ENCODE results near the gene YEATS4.

YEATS4 gene

DNA sequence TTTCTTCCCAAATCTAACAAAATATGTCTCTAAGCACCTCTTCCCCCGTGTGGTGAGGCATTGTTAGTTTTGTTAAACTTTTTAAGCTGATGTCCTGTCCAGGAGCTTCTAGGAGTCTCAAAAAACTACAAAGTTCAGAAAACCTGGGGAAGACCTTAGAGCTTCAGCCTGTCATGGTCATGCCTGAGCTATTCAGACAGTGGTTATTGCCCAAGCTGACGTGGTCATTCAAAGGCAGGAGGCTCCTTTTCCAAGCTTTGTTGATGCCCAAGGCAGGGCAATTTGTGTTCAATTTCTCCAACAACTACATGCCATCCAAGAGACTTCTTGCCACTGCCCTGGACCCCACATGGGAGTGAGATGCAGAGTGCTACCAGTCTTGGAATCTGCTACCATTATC is 17.1 kb upstream of the YEATS4 start:
- DNase-seq (ENCODE audit: low spot score) = no peak

DNA sequence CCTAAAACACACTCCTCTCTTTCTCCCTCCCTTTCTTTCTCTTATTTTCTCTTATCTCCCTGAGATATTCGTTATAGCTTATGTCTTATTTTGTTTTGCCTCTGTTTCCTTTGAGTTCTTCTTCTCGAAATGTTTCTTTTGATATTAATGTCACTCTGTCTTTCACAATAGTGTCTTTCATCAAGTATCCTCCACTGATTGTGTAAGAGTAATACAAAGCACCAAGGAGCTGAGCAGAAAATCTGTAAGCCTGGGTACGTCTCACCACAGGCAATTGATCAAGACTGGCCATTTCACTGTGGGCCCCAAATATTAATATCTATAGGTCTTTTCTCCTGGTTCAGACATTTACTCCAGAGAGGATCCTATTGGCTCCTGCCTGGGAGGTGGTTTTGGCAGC is 16.2 kb upstream of the YEATS4 start:
- no peak for DNase-seq (ENCODE audit: low spot score)

DNA sequence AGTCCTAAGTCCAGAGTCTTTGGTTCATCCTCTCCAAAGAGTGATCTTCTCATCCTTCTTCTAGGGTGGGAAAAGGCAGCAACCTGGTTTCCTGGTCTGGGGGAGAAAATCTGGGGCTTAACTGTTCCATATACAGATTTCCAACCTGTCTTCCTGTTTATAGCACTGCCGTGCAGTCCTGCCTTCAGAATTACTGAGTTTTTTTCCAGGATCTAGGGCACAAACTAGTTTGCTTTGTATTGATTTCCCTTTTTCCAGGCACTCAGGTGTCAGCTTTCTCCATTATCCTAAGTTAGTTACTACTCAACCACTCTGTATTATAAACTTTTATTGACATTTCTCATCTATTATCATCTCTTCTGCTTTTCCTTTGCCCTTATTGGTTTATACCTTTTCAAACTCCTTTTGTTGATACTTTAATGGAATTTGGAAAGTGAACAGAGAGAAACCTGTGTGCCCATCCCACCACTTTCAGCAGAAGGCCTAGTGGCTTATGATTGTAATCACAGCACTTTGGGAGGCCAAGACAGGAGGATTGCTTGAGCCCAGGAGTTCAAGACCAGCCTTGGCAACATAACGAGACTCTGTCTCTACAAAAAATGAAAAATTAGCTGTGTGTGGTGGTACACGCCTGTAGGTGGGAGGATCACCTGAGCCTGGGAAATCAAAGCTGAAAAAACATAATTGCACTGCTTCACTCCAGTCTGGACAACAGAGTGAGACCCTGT is 15.5 kb upstream of the YEATS4 start:
- no peak for DNase-seq (ENCODE audit: low spot score)

DNA sequence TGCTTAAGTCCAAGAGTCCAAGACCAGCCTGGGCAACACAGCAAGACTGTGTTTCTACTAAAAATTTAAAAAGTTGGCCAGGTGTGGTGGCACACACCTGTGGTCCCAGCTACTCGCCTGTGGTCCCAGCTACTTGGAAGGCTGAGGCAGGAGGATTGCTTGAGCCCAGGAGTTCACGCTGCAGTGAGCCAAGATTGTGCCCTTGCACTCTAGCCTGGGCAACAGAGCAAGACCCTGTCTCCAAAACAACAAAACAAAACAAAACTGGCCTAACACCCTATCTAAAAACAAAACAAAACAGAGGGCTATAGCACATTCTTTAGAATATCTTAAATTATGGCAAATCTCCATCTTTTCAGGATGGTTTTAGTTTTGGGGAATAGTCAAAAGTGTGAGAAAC is 14.5 kb upstream of the YEATS4 start:
- no peak for DNase-seq (ENCODE audit: low spot score)

- DNase-seq (ENCODE audit: low spot score) = no peak
Measured at GRCh38 chr12:69345742-69346141, 13.8 kb upstream of the YEATS4 start.

DNA sequence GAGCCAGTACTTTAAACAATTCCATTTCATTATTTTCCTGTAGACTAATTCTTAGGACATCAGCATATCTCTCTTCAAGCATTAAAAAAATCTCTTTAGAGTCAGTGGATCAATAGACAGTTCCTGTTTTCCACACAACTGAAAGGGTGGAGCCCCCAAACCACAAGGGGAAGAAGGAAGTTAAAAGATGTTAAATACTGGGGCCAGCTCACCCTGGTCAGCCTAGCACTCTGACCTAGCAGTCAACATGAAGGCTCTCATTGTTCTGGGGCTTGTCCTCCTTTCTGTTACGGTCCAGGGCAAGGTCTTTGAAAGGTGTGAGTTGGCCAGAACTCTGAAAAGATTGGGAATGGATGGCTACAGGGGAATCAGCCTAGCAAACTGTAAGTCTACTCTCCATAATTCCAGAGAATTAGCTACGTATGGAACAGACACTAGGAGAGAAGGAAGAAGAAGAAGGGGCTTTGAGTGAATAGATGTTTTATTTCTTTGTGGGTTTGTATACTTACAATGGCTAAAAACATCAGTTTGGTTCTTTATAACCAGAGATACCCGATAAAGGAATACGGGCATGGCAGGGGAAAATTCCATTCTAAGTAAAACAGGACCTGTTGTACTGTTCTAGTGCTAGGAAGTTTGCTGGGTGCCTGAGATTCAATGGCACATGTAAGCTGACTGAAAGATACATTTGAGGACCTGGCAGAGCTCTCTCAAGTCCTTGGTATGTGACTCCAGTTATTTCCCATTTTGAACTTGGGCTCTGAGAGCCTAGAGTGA is 11.2 kb upstream of the YEATS4 start, which contains the start of gene LYZ:
Gene LYZ (plus strand): TSS at position 220 of the 777 bp plus-strand sequence. CDS start 28 bp downstream, at position 248.
- DNase-seq (ENCODE audit: low spot score) = no peak

GRCh38 chr12:69350002-69350626 is 9.4 kb upstream of the YEATS4 start:
- no peak for DNase-seq (ENCODE audit: low spot score)

GRCh38 chr12:69350777-69351176 is 8.8 kb upstream of the YEATS4 start:
- DNase-seq (ENCODE audit: low spot score) = no peak

GRCh38 chr12:69351462-69352236 is 7.9 kb upstream of the YEATS4 start:
- no peak for DNase-seq (ENCODE audit: low spot score)

DNA sequence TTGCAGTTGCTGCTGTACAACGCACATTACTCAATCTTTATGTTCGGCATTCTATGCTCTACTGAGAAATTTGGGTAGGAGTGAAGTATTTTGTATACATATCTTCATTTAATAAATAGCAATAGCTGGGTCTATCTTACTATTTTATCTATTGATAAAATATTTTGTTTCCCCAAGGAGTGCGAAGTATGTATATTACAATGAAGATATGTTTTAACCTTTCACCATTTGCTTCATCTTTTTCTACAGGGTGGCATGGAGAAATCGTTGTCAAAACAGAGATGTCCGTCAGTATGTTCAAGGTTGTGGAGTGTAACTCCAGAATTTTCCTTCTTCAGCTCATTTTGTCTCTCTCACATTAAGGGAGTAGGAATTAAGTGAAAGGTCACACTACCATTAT is 6.6 kb upstream of the YEATS4 start:
- no peak for DNase-seq (ENCODE audit: low spot score)

GRCh38 chr12:69354172-69354555 is 5.4 kb upstream of the YEATS4 start:
- DNase-seq (ENCODE audit: low spot score) = no peak

DNA sequence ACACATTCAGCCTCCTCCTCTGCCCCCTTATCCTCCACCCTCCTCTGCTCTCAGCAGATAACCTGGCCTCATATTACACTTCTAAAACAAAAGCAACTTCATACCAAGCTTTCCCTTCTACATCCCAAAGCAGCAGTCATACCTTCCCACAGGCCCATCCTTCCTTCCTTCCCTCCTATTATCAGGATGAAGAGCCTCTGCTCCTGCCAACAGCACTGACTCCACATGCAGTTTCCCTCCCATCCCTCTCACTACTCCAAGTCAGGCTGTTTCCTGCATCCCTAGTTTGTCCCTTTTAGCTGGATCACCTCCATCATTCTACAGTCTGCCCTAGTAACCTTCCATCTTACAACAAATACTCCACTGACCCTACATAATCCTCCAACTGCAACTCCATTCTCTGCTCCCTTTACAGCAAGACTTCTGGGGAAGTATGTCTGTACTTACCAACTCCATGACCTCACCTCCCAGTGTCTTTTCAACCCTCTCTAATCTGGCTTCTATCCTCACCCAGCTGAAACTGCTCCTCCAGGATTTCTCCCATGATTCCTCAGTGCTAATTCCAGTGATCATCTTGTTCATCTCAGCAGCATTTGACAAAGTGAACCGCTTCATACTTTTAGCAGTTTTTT is 4.9 kb upstream of the YEATS4 start:
- no peak for DNase-seq (ENCODE audit: low spot score)

DNA sequence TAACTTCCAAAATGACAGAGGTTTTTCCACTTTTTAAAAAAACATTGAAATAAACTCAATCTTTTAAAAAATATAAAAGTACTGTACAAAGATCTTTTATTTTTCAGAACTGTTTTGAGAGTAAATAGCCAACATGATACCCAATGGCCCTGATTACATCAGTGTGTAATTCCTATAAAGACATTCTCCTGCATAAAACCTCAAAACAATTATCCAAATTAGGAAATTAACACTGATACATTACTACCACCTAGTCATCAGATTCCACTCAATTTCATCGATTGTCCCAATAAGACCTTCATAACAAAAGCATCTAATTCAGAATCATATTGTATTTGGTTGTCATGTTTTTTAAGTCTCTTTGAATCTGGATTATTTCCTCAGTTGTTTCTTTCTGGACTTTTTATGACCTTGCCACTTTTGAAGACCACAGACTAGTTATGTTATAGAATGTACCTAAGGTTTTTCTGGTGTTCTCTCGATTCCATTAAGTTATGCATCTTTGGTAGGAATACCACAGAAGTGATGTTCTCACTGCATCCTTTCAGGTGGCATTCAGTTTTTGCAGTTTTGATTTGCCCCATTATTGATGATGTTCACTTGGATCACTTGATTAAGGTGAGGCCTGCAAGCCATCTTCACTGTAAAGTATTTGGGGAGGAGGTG is 4.0 kb upstream of the YEATS4 start:
- no peak for DNase-seq (ENCODE audit: low spot score)

DNA sequence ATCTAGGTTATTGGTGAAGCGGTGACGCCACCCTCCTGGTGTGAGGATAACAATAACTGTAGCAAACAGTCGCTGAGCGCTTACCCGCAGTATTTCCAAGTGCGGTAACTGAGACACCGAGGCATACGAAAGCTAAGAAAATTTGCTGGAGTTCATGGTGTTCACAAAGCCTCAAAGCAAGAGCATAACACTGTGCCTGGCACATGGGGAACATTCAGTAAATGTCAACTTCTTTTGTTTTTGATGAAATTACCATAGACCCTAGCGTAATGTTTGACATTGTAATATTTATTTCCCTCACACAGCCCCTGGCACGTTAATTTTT is 767 bp downstream of the YEATS4 start:
- DNase-seq (ENCODE audit: low spot score) = no peak

- DNase-seq (ENCODE audit: low spot score) = no peak
Measured at GRCh38 chr12:69366796-69367195, 7.3 kb downstream of the YEATS4 start.

GRCh38 chr12:69368171-69368570 is 8.6 kb downstream of the YEATS4 start:
- no peak for DNase-seq (ENCODE audit: low spot score)

- no peak for DNase-seq (ENCODE audit: low spot score)
Measured at GRCh38 chr12:69383074-69383473, 23.5 kb downstream of the YEATS4 start.

GRCh38 chr12:69385038-69385437 is 25.5 kb downstream of the YEATS4 start:
- no peak for DNase-seq (ENCODE audit: low spot score)

- DNase-seq (ENCODE audit: low spot score) = no peak
Measured at GRCh38 chr12:69386921-69387320, 27.4 kb downstream of the YEATS4 start.

- DNase-seq (ENCODE audit: low spot score) = peak; percentile 15
Measured at GRCh38 chr12:69388371-69388770, 28.8 kb downstream of the YEATS4 start.

DNA sequence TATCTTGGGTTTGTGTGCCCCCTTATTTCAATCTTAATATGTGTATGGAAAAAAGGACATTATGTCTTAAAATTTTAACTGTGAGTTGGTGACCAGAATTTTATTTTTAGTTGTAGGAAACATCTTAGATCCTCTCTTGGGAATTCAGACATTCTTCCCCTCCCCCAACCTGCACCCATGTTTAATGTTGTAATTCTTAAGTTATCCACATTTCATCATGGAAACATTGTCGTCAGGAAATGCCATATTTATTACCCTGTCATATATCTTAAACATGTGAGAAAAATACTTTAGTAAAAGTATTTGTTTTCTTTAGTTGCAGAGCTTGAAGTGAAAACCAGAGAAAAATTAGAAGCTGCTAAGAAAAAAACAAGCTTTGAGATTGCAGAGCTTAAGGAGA is 30.3 kb downstream of the YEATS4 start:
- DNase-seq (ENCODE audit: low spot score) = no peak
